IMR-90 (cell line): ENCODE data around the gene USH2A. TPM values are rescaled to one million over a fixed set of nuclear protein-coding genes. Genes with fewer than 3 reads are reported as not detected.

Experiments
- ATAC-seq: fragments of 200-7000 bp; cut with Tn5 transposase; 2 replicates; pipeline ENCODE4 v1.9.1; 2020; ENCODE audit warnings: low read depth, mild to moderate bottlenecking, moderate library complexity
- BruUV-seq: library from RNA; stranded (reverse); fragments of 400-500 nt; replicated peaks from 2 replicates; lab custom pipeline; 2021; lab: Mats Ljungman, UMichigan
- CTCF ChIA-PET: fragments of 300-600 bp; formaldehyde crosslinking; extraction: SDS; loops from one replicate; lab custom pipeline; 2021; ENCODE audit warnings: antibody characterized with exemption; lab: Yijun Ruan, JAX
- POLR2A ChIA-PET: fragments of 300-600 bp; sonication (Branson Sonifier 250); formaldehyde crosslinking; loops from one replicate; lab custom pipeline; 2022; ENCODE audit warnings: antibody characterized with exemption; ENCODE audit not compliant: unreplicated experiment; lab: Charles Lee
- DNase-seq: peaks from one replicate; pipeline ENCODE4 v3.0.0; 2013
- H2AFZ ChIP-seq: replicated peaks from 2 replicates; pipeline ENCODE3; 2013; ENCODE audit warnings: low read length, mild to moderate bottlenecking; ENCODE audit not compliant: poor library complexity
- H2AK5ac ChIP-seq: 2 replicates; pipeline ENCODE4 v1.6.1; 2013; ENCODE audit warnings: low read depth, low read length, inconsistent platforms
- H2AK9ac ChIP-seq: replicated peaks from 2 replicates; pipeline ENCODE3; 2013; ENCODE audit warnings: mild to moderate bottlenecking, low read depth, low read length, moderate library complexity; ENCODE audit not compliant: poor library complexity
- H2BK120ac ChIP-seq: 2 replicates; pipeline ENCODE4 v1.6.1; 2013; ENCODE audit warnings: low read depth, low read length, inconsistent platforms
- H2BK15ac ChIP-seq: 3 replicates; pipeline ENCODE4 v1.6.1; 2013; ENCODE audit warnings: low read depth, low read length, inconsistent platforms
- H2BK20ac ChIP-seq: 2 replicates; pipeline ENCODE4 v1.6.1; 2013; ENCODE audit warnings: low read depth, mild to moderate bottlenecking, inconsistent platforms, low read length, moderate library complexity
- H2BK5ac ChIP-seq: 2 replicates; pipeline ENCODE4 v1.6.1; 2013; ENCODE audit warnings: mild to moderate bottlenecking, low read depth, low read length, inconsistent platforms; ENCODE audit not compliant: poor library complexity, severe bottlenecking
- H3K14ac ChIP-seq: replicated peaks from 2 replicates; pipeline ENCODE4 v1.6.1; 2013; ENCODE audit warnings: low read depth, low read length, inconsistent platforms
- H3K18ac ChIP-seq: 2 replicates; pipeline ENCODE4 v1.6.1; 2013; ENCODE audit warnings: low read depth, low read length, control low read depth
- H3K23ac ChIP-seq: 2 replicates; pipeline ENCODE4 v1.6.1; 2013; ENCODE audit warnings: low read depth, low read length, inconsistent platforms
- H3K27ac ChIP-seq: 2 replicates; pipeline ENCODE4 v1.5.1; 2013; ENCODE audit warnings: mild to moderate bottlenecking, control low read depth, low read length; ENCODE audit not compliant: insufficient read depth
- H3K27me3 ChIP-seq: 2 replicates; pipeline ENCODE4 v1.6.1; 2013; ENCODE audit warnings: low read length; ENCODE audit not compliant: control insufficient read depth, insufficient read depth
- H3K36me3 ChIP-seq: 2 replicates; pipeline ENCODE4 v1.6.1; 2013; ENCODE audit warnings: low read length, mixed read lengths; ENCODE audit not compliant: control insufficient read depth, insufficient read depth
- H3K4ac ChIP-seq: 2 replicates; pipeline ENCODE4 v1.6.1; 2013; ENCODE audit warnings: low read depth, low read length, inconsistent platforms
- H3K4me1 ChIP-seq: 2 replicates; pipeline ENCODE4 v1.6.1; 2013; ENCODE audit warnings: low read length, mixed read lengths; ENCODE audit not compliant: control insufficient read depth, insufficient read depth
- H3K4me2 ChIP-seq: 2 replicates; pipeline ENCODE4 v1.6.1; 2013; ENCODE audit warnings: low read depth, mild to moderate bottlenecking, control low read depth, low read length, moderate library complexity
- H3K4me3 ChIP-seq: 2 replicates; pipeline ENCODE4 v1.5.1; 2013; ENCODE audit warnings: low read depth, mild to moderate bottlenecking, control low read depth, low read length, moderate library complexity; ENCODE audit not compliant: insufficient read depth
- H3K56ac ChIP-seq: 2 replicates; pipeline ENCODE4 v1.6.1; 2013; ENCODE audit warnings: low read length, inconsistent platforms; ENCODE audit not compliant: insufficient read depth; ENCODE audit errors: extremely low read depth
- H3K79me1 ChIP-seq, 2 experiments: 2 replicates each; pipeline ENCODE4 v1.6.1; 2013; ENCODE audit warnings: low read length in 2 of 2, inconsistent platforms in 1 of 2, low read depth in 1 of 2
- H3K9ac ChIP-seq: 2 replicates; pipeline ENCODE4 v1.6.1; 2013; ENCODE audit warnings: low read depth, low read length, control low read depth
- H3K9me1 ChIP-seq: 2 replicates; pipeline ENCODE4 v1.6.1; 2013; ENCODE audit warnings: low read length, inconsistent platforms; ENCODE audit not compliant: insufficient read depth
- H3K9me3 ChIP-seq: 2 replicates; pipeline ENCODE4 v1.6.1; 2013; ENCODE audit warnings: low read length; ENCODE audit not compliant: control insufficient read depth, insufficient read depth
- H4K20me1 ChIP-seq: 2 replicates; pipeline ENCODE4 v1.6.1; 2013; ENCODE audit warnings: low read length, inconsistent platforms; ENCODE audit not compliant: insufficient read depth
- H4K5ac ChIP-seq: 2 replicates; pipeline ENCODE4 v1.6.1; 2013; ENCODE audit warnings: mild to moderate bottlenecking, low read depth, low read length, control low read depth
- H4K8ac ChIP-seq, 2 experiments: 2 replicates each; pipeline ENCODE4 v1.6.1; 2013; ENCODE audit warnings: low read depth in 2 of 2, low read length in 2 of 2, control low read depth in 1 of 2, inconsistent platforms in 1 of 2
- H4K91ac ChIP-seq: 2 replicates; pipeline ENCODE4 v1.6.1; 2013; ENCODE audit warnings: low read depth, low read length, inconsistent platforms; ENCODE audit not compliant: insufficient read depth
- BHLHE40 ChIP-seq: fragments of 150-350 bp; IDR thresholded peaks from 2 replicates; pipeline ENCODE4 v1.6.1; 2016; ENCODE audit warnings: mild to moderate bottlenecking, low read depth, low read length
- CEBPB ChIP-seq: IDR thresholded peaks from 2 replicates; pipeline ENCODE4 v1.6.1; 2012; ENCODE audit warnings: low read depth, low read length, improper control_type of control experiment
- CHD1 ChIP-seq: IDR thresholded peaks from 2 replicates; pipeline ENCODE4 v1.6.1; 2012; ENCODE audit warnings: low read depth, low read length, improper control_type of control experiment
- FOS ChIP-seq: fragments of 150-350 bp; IDR thresholded peaks from 2 replicates; pipeline ENCODE4 v1.6.1; 2016; ENCODE audit warnings: low read depth, low read length
- MAFK ChIP-seq: IDR thresholded peaks from 2 replicates; pipeline ENCODE4 v1.6.1; 2012; ENCODE audit warnings: low read depth, low read length, improper control_type of control experiment
- MAZ ChIP-seq: IDR thresholded peaks from 2 replicates; pipeline ENCODE4 v1.6.1; 2012; ENCODE audit warnings: low read depth, mild to moderate bottlenecking, low read length, improper control_type of control experiment, moderate library complexity, borderline replicate concordance
- MXI1 ChIP-seq: IDR thresholded peaks from 2 replicates; pipeline ENCODE4 v1.6.1; 2012; ENCODE audit warnings: low read depth, mild to moderate bottlenecking, low read length, moderate library complexity, borderline replicate concordance
- NFE2L2 ChIP-seq: fragments of 150-350 bp; IDR thresholded peaks from 2 replicates; pipeline ENCODE4 v1.6.1; 2016; ENCODE audit warnings: low read depth, mild to moderate bottlenecking, low read length
- POLR2A ChIP-seq: IDR thresholded peaks from 2 replicates; pipeline ENCODE4 v1.6.1; 2012; ENCODE audit warnings: mild to moderate bottlenecking, low read depth, low read length
- RAD21 ChIP-seq: IDR thresholded peaks from 2 replicates; pipeline ENCODE4 v1.6.1; 2012; ENCODE audit warnings: low read length, improper control_type of control experiment
- RCOR1 ChIP-seq: IDR thresholded peaks from 2 replicates; pipeline ENCODE4 v1.6.1; 2012; ENCODE audit warnings: mild to moderate bottlenecking, low read length, improper control_type of control experiment; ENCODE audit not compliant: insufficient replicate concordance
- RFX5 ChIP-seq: IDR thresholded peaks from 2 replicates; pipeline ENCODE4 v1.8.0; 2012; ENCODE audit warnings: low read depth, mild to moderate bottlenecking, low read length, moderate library complexity
- SMC3 ChIP-seq: fragments of 150-350 bp; IDR thresholded peaks from 2 replicates; pipeline ENCODE4 v1.6.1; 2016; ENCODE audit warnings: low read depth, mild to moderate bottlenecking, antibody characterized with exemption, low read length, moderate library complexity
- WGBS, 2 experiments: methylation state at CpG; one replicate each; pipeline versions ENCODE4 v1.1.5 to v1.1.7; 2013; ENCODE audit warnings: missing lambda C conversion rate in 2 of 2; ENCODE audit not compliant: insufficient read length in 1 of 2; ENCODE audit errors: extremely low coverage in 2 of 2; 5-methylcytosine and 5-hydroxymethylcytosine counted together
- dilution Hi-C: fragments of 300-500 bp; cut with HindIII; formaldehyde crosslinking; loops from one replicate; pipeline ENCODE4 v1.14.3; 2018; ENCODE audit warnings: low sequenced_read_pairs; ENCODE audit not compliant: unreplicated experiment
- in situ Hi-C: fragments of 300-500 bp; cut with MboI; formaldehyde crosslinking; loops from 3 replicates; pipeline ENCODE4 v1.14.3; 2019; ENCODE audit warnings: low sequenced_read_pairs, inconsistent platforms, mixed read lengths
- intact Hi-C: fragments of 100-400 bp; cut with micrococcal nuclease; formaldehyde crosslinking; loops from 2 replicates; pipeline ENCODE4 v1.10.0; 2022
- polyA plus RNA-seq, 3 experiments: library from polyadenylated mRNA; depleted of rRNA; stranded (reverse); fragments of >200 nt; gene quantifications; 2 replicates each; pipeline ENCODE4 v1.2.3, GENCODE V29; 2012; ENCODE audit warnings: low replicate concordance in 1 of 3
- total RNA-seq: library from RNA; depleted of rRNA; stranded (reverse); fragments of >200 nt; gene quantifications from 2 replicates; pipeline ENCODE4 v1.2.3, GENCODE V29; 2012
- TF ChIP-seq, protein P1 (sequence below): fragments of 150-350 bp; IDR thresholded peaks from 2 replicates; pipeline ENCODE4 v1.6.1; 2016; ENCODE audit warnings: low read depth, mild to moderate bottlenecking, low read length, moderate library complexity, borderline replicate concordance
- TF ChIP-seq, protein P2 (sequence below): fragments of 150-350 bp; IDR thresholded peaks from 2 replicates; pipeline ENCODE4 v1.6.1; 2017; ENCODE audit warnings: mild to moderate bottlenecking, antibody characterized with exemption, low read length, low read depth
- TF ChIP-seq, protein P3 (sequence below): conservative IDR thresholded peaks from 2 replicates; pipeline ENCODE4 v1.5.1; 2012; ENCODE audit warnings: mild to moderate bottlenecking, low read depth, low read length, improper control_type of control experiment

Gene USH2A
- total and polyA plus RNA-seq, 2 of the 4 experiments (the other 2 are of a cell fraction) = under 0.01 to 0.02 TPM

DNA sequence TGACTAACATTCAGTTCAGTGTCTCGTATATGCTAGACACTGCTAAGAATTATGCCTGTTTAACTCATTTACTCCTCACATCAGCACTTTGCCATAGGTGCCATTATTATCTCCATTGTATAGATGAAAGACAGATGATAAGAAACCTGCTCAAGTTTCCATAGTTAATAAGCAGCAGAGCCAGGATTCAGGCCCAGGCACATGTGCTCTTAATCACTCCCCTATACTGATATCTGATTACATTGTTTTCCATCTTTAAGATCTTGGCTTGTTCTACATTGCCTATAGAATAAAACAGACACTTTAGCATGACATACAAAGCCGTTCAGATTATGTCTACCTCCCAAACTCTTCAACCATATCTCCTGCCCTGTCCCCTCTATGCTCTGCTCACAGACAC, 30.5 kb upstream of the USH2A start:
- H2AFZ ChIP-seq = no peak overlapping the region
- no peak overlapping the region; the same call in 2 of the 3 replicates for H2BK15ac ChIP-seq
- no peak overlapping the region for H3K23ac ChIP-seq
- no peak overlapping the region for H3K4ac ChIP-seq
- no peak overlapping the region for H4K5ac ChIP-seq
- no peak overlapping the region for H4K91ac ChIP-seq
- POLR2A ChIA-PET = no interaction called here
- peak overlapping the region; percentile 36; the same call in 1 of the 2 replicates for H2AK5ac ChIP-seq
- no peak for DNase-seq
- in situ Hi-C loops = no loop called here
- no peak overlapping the region for H3K14ac ChIP-seq
- no peak overlapping the region for H2BK20ac ChIP-seq
- dilution Hi-C loops = no loop called here
- no peak overlapping the region for H3K56ac ChIP-seq
- no peak overlapping the region for H4K8ac ChIP-seq
- TF ChIP-seq SMC3 (no peak), FOS (no peak), RCOR1 (no peak), MXI1 (no peak), MAZ (no peak), CEBPB (no peak), MAFK (no peak), CHD1 (no peak), BHLHE40 (no peak), POLR2A (no peak), NFE2L2 (no peak), RAD21 (no peak), RFX5 (no peak)
- TF ChIP-seq, protein P1, sequence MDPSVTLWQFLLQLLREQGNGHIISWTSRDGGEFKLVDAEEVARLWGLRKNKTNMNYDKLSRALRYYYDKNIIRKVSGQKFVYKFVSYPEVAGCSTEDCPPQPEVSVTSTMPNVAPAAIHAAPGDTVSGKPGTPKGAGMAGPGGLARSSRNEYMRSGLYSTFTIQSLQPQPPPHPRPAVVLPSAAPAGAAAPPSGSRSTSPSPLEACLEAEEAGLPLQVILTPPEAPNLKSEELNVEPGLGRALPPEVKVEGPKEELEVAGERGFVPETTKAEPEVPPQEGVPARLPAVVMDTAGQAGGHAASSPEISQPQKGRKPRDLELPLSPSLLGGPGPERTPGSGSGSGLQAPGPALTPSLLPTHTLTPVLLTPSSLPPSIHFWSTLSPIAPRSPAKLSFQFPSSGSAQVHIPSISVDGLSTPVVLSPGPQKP = no peak
- TF ChIP-seq, protein P2, sequence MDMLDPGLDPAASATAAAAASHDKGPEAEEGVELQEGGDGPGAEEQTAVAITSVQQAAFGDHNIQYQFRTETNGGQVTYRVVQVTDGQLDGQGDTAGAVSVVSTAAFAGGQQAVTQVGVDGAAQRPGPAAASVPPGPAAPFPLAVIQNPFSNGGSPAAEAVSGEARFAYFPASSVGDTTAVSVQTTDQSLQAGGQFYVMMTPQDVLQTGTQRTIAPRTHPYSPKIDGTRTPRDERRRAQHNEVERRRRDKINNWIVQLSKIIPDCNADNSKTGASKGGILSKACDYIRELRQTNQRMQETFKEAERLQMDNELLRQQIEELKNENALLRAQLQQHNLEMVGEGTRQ = no peak
- TF ChIP-seq, protein P3, sequence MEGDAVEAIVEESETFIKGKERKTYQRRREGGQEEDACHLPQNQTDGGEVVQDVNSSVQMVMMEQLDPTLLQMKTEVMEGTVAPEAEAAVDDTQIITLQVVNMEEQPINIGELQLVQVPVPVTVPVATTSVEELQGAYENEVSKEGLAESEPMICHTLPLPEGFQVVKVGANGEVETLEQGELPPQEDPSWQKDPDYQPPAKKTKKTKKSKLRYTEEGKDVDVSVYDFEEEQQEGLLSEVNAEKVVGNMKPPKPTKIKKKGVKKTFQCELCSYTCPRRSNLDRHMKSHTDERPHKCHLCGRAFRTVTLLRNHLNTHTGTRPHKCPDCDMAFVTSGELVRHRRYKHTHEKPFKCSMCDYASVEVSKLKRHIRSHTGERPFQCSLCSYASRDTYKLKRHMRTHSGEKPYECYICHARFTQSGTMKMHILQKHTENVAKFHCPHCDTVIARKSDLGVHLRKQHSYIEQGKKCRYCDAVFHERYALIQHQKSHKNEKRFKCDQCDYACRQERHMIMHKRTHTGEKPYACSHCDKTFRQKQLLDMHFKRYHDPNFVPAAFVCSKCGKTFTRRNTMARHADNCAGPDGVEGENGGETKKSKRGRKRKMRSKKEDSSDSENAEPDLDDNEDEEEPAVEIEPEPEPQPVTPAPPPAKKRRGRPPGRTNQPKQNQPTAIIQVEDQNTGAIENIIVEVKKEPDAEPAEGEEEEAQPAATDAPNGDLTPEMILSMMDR = no peak
- no peaks in the 10 kb centered on the region for H3K79me1 ChIP-seq
- intact Hi-C loops = no loop called here
- H3K27me3 ChIP-seq = no peaks in the 10 kb centered on the region
- no TSS peak for BruUV-seq
- H3K18ac ChIP-seq = peak overlapping the region; percentile 35; the same call in 1 of the 2 replicates
- no peak overlapping the region for H3K4me2 ChIP-seq
- no peak for ATAC-seq
- no peak overlapping the region for H3K9ac ChIP-seq
- H3K4me3 ChIP-seq = no peak overlapping the region
- no peak overlapping the region; the same call in 1 of the 2 replicates for H2BK120ac ChIP-seq
- H3K27ac ChIP-seq = no peak overlapping the region
- H3K9me1 ChIP-seq = no peaks in the 10 kb centered on the region
- peaks cover 7% of the 10 kb centered on the region for H3K4me1 ChIP-seq
- no peak overlapping the region for H2AK9ac ChIP-seq
- CTCF ChIA-PET = interaction anchor here (0.7 kb wide), 1 partner anchor 104 kb away, joined by 4 read pairs; no protein-coding TSS in a partner anchor
- no peaks in the 10 kb centered on the region for H4K20me1 ChIP-seq
- H2BK5ac ChIP-seq = no peak overlapping the region
- H3K9me3 ChIP-seq = no peaks in the 10 kb centered on the region
- 75% methylated on average over 1 of the region's 2 CpGs; no CpG with 5 or more reads in 1 of the 2 experiments for WGBS, 2 experiments
- H3K36me3 ChIP-seq = no peaks in the 10 kb centered on the region
